GM20000 (cell line): Measurements from ENCODE around the gene SHMT2.

ENCODE experiments used
- DNase-seq: peaks from one replicate; pipeline ENCODE4 v3.0.0; 2012; ENCODE audit warnings: low spot score
- TF ChIP-seq, protein P1 (sequence below): IDR thresholded peaks from 2 replicates; pipeline ENCODE4 v1.5.1; 2012; ENCODE audit warnings: mild to moderate bottlenecking, control low read depth; ENCODE audit errors: extremely low read depth, missing control alignments

SHMT2 gene

DNA sequence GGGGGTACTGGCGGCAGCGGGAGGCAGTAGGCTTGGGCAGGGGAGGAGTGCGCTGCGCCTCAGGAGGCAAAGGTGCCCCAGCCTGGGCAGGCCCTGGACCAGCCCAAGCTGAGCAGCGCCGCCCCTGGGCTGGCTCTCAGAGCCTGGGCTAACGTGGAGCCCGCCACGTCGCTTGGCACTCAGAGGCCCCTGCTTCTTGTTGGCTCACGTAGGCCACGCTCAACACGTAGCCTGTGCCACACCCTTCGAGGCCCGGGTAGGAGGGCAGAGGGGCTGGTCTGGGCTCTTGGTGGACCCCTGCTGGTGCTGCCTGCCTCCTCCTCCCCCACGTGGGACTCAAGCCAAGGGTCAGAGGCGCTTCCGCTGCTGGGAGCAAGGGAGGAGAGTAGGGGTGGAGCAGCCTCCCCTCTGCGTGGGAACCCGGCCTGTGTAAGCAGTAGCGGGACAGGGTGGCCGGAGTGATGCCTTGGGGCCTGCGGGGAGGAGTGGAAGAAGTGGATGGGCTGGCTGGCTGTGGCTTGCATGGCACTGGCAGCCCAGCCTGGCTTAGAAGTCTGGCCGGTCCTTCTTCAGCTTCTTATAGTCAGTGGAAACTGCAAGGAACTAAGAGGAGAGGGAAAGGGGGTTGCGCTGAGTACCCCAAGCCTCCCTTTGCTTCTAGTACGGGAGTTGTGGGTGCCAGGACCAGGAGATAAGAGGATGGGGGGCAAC lies 5.7 kb downstream of the SHMT2 start:
- no peak for DNase-seq
- TF ChIP-seq, protein P1, sequence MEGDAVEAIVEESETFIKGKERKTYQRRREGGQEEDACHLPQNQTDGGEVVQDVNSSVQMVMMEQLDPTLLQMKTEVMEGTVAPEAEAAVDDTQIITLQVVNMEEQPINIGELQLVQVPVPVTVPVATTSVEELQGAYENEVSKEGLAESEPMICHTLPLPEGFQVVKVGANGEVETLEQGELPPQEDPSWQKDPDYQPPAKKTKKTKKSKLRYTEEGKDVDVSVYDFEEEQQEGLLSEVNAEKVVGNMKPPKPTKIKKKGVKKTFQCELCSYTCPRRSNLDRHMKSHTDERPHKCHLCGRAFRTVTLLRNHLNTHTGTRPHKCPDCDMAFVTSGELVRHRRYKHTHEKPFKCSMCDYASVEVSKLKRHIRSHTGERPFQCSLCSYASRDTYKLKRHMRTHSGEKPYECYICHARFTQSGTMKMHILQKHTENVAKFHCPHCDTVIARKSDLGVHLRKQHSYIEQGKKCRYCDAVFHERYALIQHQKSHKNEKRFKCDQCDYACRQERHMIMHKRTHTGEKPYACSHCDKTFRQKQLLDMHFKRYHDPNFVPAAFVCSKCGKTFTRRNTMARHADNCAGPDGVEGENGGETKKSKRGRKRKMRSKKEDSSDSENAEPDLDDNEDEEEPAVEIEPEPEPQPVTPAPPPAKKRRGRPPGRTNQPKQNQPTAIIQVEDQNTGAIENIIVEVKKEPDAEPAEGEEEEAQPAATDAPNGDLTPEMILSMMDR = no peak

DNA sequence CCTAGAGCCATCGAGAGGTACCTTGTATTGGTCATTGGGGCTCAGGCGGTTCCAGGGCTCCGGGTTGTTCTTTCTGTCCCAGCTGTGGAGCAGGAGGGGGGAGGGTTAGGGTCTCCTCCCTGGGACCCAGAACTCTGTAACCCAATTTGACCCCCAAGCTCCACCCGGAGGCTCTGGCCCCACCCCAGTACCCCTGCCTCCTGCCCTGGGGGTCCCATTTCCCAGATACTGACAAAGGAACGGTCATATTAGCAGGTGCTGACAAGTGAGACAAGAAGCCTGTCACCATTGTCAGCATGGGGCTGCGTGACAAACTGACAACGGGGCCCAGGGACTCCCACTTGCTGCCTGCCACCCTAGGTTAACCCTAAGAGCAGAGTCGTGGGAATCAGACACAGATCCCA lies 6.2 kb downstream of the SHMT2 start:
- no peak for DNase-seq
- TF ChIP-seq, protein P1 = no peak

DNA sequence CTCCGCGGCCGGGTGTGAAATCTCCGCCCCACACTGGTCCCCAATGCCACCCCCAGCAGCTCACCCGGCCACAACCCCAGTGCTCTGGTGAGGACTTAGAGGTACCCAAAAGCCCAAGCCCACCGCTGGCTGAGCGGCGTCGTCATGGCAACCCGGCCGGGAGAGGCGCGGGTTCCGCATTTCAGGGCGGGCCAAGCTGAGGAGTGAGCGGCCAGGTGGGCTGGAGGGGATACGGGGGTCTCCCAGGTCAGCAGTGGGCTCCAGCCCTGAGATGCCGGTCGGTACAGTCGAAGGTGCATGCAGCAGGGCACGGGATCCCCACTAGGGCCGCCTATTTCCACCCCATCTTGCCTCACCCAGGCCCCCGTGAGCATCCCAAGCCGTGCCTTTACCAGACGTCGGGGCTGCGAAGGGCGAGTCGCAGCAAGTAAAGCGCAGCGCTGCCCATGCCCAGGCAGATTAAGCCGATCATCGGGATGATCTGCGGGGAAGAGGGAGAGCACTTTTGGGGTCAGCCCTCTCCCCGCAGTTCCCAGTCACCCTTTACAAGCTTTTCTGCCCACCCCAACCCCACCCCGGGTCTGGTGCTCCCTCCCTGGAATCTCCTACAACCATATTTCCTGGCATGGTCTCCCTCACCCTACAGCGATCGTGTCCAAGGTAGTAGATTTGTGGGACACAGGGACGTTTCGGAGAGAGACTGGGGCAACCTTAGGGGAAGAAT lies 6.9 kb downstream of the SHMT2 start:
- TF ChIP-seq, protein P1 = no peak
- DNase-seq = peak; percentile 15

DNA sequence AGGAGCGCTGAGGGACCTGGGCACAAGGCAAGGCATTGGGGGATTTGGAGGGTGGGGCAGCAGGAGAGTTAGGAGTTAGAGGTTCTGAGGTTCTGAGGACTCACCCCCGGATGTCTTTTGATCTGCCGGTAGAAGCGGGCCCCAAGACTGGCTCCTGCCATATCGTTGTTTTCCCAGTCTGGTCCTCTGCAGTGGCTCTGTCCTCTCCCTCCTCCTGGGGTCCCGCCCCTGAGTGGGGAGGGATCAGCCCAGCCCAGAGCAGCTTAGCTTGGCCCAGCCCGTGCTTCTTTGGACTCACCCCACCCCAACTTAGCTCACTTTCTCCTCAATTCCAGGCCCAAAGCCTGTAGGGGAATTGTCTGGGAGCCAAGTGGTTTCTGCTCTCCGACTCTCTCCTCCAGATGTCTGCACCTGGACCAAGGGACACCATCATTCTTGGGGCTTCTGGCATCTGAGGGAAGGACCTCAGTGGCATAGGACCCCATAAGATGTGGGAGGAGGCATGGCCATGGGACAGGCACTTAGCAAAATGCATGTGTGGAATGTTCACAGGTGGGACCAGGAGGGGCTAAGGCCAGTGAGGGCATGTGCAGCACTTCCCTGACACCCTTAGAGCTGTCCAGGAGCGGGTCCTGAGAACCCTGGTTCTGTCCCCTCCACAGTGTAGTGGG lies 7.5 kb downstream of the SHMT2 start:
- TF ChIP-seq, protein P1 = no peak
- DNase-seq = peak; percentile 10

DNA sequence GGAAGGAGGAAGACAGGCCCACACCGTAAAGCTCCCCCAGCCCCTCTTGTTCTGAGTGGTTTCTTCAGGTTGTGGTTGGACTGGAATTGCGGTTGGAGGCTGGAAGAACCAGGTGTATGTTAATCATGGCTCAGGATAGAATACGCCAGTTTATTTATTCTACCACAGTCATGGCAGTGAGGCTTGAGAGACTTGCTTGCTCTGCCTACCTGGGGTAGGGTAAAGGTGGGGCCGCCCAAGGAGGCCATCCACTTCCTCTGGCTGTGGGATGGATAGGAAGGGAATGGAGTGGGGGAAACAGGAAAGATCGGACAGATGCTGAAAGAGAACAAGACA lies 8.1 kb downstream of the SHMT2 start:
- TF ChIP-seq, protein P1 = no peak
- DNase-seq = no peak

DNA sequence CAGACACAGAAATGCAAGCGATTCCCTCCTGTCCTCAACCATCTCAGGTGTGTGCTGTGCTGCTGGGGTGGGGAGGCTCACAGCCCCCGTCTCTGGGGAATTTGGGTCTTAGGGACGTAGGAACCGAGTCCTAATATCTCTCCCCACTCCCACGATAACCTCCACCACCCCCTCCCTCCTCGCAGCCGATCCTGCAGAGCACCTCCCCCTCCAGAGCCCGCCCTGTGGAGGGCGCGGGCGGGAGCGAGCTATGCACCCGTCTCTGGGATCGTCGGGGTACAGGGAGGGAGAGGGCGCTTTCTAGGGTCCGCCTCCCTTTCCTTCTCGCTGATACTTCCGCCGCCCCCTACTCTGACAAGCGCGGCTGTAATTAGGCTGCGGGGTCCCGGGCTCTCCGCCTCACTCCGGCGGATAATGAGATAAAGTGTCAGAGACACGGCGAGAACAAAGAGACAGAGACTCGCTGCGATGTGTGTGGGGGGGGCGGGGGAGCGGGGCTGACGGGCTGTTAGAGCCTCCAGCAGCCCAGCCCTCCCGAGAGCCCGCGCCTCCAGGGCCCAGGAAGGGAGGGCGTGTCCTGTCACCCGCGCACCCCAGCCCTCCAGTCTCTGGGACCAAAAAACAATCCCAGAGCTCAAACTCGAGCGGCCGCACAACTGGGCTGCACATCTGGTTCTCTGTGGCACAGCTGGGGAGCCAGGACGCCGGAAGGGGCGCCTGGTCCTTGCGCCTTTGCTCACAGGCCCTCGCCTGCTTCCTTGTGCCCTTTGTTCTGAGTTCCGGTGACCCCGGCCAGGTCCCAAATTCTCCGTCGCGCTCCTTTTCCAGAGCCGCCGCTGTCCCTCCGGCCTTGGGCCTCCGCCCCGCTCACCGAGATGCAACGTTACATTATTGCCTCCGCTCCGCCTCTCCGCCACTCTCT lies 8.7 kb downstream of the SHMT2 start:
- peak; percentile 46 for DNase-seq
- TF ChIP-seq, protein P1 = no peak
